Ovary (tissue), 3 donors: ENCODE data around the gene TMEM82.

Source experiments
- CTCF ChIP-seq, 3 donors: fragments of 450-650 bp in 2 of 3; fragments of 200-600 bp in 1 of 3; IDR thresholded peaks; one replicate each; pipeline versions ENCODE4 v1.5.1 to v1.8.0; 2016 to 2022; ENCODE audit warnings: antibody characterized with exemption in 3 of 3, mild to moderate bottlenecking in 1 of 3
- POLR2A ChIP-seq: fragments of 450-650 bp; IDR thresholded peaks from one replicate; pipeline ENCODE4 v1.6.1; 2017; ENCODE audit warnings: antibody characterized with exemption, mild to moderate bottlenecking, moderate library complexity
- donor health status: DM: no; HTN: no; CAD: no.

- TF ChIP-seq CTCF (IDR thresholded peaks at IDR 0.05) (no peak), POLR2A (no peak)
Measured at GRCh38 chr1:15739745-15740144, 2.6 kb upstream of the TMEM82 start.
